Measurements from ENCODE around the gene NOC2L. TPM values are rescaled to one million over a fixed set of nuclear protein-coding genes. Genes with fewer than 3 reads are reported as not detected.

NOC2L gene
- polyA plus RNA-seq, 1 donor: 56.4 TPM

DNA sequence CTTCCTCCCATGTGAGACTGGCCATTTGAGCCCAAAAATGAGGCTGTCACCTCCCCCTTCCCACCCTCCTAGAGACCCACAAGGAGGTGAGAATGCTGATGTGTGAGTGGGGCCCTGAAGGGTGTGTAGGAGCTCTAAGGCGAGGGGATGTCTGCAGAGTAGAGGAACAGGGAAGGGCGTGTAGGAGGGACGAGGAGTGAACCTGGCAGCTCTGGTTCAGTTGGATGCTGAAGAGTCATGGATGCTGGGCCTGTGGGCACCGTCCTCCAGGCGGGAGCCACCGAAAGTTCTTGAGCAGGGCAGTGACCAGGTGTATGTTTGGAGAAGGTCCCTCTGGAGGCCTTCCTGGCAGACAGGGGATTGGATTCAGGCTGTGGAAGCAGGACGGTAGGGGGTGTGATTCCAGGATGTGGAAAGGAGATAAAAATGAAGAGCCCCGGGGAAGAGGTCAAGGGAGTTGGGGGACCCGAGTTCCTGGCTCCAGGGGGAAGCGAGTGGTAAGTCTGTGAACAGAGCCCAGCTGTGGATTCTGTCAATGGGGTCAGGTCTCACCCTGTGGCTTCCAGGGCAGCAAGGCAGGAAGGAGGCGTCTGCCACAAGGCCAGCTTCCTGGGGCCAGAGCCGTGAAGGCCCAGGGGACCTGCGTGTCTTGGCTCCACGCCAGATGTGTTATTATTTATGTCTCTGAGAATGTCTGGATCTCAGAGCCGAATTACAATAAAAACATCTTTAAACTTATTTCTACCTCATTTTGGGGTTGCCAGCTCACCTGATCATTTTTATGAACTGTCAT is 27.5 kb downstream of the NOC2L start:
- no peak for DNase-seq

DNA sequence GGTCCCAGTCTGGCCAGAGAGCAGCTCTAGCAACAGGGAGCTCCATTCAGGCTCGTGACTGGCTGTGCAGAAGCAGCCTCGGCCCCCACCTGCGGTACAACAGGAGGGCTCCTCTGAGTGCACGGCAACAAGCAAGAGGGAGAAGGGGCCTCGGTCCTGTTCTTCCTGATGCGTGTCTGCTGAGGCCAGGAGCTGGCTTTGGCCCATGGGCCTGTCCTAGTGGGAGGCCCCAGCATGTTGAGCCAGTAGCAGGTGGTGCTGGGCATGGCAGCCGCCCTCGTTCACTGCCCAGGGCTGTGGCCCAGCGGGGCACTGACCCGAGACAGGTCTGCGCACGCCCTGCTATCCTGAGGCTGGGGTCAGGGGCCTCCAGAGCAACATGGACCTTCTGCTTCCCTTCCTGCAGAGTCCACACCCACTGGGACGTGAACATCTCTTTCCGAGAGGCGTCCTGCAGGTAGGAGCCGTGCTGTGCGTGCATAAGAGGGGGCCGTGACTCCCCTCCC is 28.4 kb downstream of the NOC2L start:
- DNase-seq: no peak

DNA sequence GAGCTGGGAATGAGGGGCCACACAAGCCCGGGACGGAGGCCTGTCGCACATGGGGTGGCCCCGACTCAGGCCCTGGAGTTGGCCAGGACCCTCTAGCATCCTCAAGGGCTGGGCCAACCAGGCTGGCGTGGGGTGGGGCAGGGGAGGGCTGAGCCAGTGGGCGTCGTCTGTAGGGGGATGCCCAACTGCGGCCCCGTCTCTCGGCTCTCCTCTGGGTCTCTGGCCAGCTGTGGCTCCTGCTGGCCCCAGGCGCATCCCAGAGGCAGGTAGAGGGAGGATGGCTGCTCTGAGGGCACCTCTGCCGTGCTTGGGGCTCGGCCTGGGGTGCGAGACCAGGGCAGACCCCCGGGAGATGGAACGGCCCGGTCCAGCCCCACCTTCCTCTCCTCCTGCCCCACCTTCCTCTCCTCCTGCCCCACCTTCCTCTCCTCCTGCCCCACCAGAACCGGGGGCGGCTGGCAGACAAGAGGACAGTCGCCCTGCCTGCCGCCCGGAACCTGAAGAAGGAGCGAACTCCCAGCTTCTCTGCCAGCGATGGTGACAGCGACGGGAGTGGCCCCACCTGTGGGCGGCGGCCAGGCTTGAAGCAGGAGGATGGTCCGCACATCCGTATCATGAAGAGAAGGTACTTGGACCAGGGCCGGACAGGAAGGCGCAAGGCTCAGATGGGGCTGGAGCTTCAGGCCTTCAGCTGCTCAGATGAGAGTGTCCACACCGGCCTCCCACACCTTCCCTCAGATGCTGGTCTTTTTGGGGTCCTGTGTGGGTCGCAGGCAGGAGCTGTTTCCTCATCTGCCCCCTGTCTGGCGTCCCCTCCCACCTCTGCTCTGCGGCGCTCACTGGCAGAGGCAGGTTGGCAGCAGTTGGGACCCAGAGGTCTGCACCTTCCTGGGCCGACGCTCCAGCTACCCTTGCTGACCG is 29.1 kb downstream of the NOC2L start:
- DNase-seq: no peak

DNA sequence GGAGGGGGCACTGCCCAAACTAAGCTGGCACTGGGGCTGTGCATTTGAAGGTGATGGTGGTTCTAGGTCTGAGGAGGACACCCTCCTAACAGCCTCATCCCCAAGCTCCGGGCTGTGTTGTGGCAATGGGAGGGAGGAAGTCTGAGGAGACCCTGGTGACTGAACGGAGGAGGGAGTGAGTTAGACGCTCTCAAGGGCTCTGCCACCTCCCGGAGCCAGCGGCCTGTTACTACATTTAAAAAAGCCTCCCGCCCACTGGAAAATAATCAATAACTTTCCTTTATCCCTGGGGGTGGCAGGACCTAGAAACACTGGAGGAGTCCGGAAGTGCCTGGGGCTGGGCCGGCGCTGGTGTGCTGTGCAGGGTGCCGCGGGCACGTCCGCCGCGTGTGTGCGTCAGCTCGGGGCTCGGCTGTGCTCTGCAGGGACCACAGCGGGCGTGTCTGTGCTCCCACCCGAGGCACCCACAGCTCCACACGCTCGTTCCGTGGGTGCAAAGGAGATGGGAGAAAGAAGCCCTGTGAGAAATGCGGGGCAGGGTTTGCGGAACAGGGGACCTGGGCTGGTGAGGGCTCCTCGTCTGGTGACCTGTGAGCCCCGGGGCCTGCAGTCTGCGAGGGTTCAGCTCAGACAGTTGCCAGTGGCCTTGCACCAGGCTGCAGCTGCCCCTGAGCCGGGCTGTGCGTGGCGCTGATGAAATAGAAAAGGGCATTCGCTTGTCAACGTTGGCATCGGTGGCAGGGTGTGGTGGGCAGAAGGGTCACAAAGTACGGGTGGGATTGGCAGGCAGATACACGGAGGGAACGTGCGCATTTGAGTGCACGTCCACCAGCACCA is 30.0 kb downstream of the NOC2L start:
- no peak for DNase-seq

DNA sequence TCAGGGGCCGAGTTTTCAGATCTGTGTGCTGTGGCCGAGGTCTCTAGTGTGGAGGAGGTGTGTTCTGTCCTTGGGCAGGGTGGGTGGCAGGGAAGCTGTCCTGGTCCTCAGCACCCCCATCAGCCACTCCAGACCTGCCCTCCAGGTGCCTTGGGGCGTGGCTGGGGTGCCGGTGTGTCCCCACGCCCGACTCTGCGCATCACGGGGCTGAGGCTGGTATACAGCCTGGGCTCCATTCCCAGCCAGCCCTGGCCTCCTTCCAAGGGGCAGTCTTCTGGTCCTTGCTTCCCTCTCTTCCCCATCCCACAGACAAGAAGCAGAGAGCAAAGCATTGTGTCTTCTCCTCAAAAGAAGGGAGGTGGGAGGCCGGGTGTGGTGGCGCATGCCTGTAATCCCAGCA is 31.3 kb downstream of the NOC2L start:
- no peak for DNase-seq

DNA sequence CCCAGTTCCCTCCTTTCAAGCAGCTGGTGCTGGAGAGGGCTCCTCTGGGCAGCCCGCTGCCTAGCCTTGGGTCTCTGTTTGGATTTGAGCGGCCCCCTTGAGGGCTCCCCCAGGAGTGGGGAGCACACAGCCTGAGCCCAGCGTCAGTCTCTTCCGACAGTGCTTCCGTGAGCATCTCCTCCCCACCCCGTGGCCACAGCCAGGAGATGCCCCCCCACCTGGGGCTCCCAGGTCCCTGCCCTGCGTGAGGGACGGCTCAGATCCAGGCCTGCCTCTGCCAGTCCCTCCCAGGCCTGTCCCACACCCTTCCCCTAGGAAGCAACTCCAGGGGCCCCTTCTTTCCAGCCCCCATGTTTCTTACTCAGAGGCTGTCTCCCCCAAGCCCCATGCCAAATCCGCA is 31.8 kb downstream of the NOC2L start:
- DNase-seq: no peak

DNA sequence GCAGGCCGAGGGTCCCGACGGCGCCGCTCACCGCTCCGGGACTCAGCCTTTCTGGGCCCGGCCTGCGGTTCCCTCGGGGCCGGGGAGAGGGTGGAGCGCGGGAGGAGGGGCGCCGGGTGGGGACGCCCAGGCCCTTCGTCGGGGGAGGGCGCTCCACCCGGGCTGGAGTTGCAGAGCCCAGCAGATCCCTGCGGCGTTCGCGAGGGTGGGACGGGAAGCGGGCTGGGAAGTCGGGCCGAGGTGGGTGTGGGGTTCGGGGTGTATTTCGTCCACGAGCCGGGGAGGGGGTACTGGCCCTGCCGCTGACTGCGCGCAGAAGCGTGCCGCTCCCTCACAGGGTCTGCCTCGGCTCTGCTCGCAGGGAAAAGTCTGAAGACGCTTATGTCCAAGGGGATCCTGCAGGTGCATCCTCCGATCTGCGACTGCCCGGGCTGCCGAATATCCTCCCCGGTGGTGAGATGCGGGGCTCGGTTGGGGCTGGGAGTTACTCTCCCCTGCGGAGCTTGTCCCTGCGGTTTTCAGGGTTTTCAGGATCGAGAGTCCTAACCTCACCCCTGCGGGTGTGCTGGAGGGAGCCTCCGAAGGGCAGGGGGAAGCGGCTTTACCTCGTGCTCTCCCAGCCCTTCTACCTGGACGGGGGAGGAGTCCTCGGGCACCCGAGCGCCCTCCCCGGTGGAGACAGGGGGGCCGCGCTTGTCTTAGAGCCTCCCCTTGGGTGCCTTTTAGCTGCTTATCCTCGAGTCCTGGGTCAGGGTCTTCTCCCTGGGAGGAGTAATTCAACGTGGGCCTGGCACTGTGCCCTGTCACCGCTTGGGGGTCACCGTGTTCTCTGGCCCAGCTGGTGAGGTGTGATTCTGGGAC is 33.3 kb downstream of the NOC2L start:
- DNase-seq: no peak

DNA sequence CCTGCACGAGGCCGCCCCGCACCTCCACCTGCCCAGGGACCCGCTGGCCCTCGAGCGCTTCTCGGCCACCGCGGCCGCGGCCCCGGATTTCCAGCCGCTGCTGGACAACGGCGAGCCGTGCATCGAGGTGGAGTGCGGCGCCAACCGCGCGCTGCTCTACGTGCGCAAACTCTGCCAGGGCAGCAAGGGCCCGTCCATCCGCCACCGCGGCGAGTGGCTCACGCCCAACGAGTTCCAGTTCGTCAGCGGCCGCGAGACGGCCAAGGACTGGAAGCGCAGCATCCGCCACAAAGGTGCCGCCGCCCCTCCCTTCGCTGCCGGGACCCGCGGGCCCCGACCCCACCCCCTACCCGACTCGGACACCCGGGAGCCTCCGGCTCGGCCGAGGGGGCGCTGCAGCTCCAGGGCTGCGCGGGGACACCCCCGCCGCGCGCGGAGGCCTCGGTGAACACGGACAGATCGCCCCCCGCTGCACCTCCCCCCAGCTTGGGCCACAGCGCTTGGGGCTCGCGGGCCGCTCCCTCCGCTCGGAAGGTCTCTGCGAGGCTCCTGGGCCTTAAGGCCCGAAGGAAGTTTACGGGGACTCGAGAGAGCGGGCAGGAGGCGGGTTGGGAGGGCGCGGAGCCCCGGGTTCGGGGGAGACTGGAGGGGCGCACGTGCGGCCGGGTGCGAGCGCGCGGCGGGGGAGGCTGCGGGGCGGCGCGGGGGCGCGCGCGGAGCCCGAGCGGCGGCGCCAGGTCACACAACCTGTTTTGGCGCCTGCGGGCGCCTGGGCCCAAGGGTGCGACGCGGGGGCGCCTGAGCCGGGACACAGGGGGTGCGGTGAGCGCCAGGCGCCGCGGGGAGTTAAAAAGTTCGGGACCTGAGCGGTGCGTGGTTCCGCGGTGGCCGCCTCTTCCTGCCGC is 34.1 kb downstream of the NOC2L start:
- DNase-seq: no peak

DNA sequence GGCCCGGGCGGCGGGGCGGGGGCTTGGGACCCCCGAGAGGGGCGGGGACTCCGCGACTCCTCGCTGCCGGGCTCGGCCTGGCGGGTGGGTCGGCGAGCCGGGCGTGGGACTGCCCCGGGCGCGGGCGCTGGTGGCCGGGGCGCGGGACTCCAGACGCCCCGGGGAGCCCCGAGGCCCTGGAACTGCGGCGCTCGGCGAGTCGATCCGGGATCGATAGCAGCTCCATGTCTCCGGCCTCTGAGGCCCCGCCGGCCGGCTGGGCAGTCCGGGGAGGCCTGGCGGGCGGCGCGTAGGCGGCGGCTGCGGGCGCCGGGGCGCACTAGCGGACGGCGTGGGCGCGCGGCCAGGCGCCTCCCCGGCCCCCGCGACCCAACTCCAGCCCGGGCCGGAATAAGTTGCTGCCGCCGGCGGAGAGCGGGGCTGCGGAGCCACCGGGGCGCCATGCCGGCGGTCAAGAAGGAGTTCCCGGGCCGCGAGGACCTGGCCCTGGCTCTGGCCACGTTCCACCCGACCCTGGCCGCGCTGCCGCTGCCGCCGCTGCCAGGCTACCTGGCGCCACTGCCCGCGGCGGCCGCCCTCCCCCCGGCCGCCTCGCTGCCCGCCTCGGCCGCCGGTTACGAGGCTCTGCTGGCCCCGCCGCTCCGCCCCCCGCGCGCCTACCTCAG is 34.9 kb downstream of the NOC2L start:
- DNase-seq: no peak

DNA sequence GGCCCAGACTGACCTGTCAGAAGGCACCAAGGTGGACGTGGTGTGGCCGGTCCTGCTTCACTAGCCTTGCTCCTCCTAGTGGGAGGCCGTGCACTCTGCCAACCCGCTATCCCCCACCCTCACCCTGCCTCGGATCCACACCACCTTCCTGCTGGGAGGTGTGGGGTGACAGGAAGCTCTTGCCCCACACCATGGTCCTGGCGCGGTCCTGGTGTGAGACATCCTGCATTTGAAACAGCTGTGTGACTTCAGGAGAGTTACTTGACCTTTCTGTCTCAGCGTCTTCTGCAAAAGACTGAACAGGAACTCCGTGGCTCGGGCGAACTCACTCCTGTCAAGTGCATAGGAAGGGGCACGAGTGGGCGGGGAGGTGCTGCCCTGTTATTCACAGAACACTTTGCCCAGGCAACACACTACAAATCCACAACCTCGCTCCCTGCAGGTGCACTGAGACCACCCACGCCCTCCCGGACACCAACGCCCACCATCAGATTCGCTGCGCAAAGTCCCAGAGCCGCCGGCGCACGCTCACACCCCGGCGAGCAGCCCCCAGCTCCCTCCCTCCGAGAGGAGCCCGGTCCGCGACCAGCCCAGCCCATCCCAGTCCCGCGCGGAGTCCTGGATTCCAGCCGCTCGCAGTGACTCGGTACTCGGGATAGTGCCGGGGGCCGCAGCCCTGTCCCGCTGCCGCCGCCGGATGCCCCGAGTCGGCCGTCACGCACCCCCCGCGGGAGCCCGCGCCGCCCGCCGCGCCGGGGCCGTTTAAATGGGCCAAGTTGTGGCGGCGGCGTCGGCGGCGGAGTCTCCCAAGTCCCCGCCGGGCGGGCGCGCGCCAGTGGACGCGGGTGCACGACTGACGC is 35.7 kb downstream of the NOC2L start, which contains the start of gene SAMD11:
TSS of gene SAMD11 (plus strand) at position 793 of the 860 bp plus-strand sequence. CDS start 509 bp downstream, outside the sequence.
- DNase-seq: peak; percentile 94

DNA sequence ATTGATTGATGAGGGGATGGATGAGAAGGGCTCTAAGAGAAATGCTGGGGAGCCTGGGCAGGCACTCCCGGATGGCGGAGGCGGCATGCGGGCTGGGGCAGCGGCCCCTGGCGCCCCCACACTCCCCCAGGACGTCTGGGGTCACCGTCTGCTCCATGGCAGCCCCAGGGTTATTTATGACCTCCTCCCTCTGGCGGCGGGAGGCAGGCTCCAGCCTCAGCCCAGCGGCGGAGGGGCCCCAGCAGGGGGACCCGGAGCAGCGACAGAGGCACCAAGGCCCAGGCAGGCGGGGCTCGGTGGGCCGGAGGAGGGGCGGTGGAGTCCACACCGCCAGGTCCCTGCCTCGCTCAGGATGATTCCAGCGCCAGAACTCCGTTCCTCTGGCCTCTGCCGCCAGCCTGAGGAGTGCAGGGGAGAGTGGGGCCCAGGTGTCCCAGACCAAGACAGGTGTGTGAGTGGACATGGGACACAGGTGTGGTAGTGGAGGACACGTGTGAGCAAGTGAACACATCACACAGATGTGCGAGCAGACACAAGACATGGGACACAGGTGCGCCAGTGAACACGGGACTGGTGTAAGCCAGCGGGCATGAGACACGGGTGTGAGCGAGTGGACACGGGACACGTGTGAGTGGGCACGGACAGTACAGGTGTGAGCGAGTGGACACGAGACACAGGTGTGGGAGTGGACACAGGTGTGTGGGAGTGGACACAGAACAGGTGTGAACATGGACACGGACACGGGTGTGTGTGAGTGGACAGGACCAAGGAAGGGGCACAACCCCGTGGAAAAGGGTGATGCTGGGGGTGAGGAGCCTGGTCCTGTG is 37.8 kb downstream of the NOC2L start:
- DNase-seq: peak; percentile 91

DNA sequence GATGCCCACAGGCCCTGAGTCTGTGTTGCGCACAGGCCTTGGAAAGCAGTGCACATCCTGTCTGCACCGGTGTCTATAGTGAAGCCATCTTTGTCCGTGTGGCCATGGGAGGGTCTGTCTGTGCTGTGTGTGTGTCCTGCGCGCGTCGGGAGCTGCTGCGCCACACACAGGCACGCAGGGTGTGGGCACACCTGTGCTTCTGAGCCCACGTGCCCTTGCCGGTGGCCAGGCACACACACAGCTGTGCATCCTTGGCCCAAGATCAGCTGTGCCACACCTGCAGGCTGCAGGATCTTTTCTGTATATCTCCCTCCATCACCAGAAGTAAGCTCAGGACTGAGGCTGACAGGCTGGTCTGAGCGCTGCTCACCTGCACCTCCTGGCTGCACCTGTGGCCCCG is 38.5 kb downstream of the NOC2L start:
- DNase-seq: no peak

DNA sequence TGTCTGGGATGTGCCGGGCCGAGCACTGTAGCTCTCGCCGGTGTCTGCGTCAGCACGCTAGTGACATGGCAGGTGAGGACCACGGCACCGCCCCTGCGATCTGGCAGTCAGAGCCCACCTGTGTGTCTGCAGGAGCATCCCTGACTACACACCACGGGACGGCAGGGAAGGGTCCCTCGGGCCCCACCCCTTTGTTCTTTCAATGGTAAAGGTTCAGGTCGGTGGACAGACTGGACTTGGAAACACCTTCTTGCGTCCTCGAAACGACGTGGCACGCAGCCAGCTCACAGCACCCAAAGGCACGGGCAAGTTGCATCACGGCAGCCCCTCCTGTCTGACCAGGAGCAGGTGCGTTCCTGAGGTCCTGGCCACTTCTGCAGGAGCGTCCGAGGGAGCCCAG is 39.0 kb downstream of the NOC2L start:
- no peak for DNase-seq

DNA sequence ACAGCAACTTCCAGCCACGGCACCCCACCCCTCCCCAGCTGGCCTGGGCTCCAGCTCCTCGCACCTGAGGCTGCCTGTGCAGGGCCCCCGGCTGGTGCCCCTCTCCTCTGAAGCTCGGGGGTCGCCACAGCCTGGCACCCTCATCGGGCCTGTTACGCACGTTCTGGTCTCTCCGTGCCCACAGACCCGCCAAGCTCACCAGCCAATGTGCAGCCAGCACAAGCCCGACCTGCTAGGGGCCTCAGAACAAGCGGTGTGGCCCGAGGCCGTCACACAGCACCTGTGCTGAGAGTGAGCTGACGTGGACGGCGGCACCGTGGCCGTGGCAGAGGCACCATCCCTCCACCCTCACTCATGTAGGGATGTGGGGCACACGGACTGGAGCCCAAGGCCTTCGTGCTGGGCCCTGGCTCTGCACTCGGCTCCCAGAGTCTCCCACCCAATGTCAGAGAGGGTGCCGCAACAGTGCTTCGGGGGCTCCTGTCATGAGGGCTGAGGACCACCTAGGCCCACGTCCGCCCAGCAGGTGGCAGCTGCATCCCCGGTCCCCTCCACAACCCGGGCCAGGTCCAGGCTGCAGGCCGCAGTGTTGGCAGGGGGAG is 39.7 kb downstream of the NOC2L start:
- no peak for DNase-seq

DNA sequence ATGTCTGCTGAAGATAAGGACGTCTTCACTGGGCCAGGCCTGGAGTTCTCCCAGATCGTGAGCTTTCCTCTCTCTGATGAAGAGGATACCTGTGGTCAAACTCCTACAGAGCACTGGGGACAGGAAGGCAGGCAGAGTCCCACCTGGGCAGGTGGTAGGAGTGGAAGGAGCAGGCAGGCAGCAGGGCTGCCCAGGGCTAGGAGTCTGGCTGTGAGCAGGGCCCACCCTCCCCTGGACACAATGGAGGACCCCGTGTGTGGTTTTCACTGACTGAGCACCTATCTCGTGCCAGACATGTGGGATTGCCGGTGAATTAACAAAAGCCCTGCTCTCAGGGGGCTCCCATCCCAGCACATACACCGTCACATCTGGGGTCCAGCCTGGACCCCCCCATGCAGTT is 40.2 kb downstream of the NOC2L start:
- DNase-seq: no peak

DNA sequence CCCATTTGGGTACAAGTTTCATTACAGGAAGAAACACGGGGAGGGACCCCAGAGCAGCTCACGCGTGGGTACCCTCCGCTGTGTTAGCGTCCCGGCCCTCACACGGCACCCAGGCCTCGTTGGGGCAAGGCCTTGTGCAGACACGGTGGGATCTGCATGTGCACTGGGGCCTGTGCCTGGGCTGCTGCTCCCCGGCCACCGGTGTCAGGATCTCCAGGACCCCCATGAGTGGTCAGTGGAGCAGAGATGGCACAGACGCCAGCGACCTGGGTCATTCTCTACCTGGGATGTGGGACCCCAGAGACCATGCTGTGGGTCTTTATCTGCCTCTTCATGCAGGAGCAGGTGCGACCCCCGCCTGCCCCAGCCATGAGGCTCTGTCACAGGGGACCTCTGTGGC is 40.7 kb downstream of the NOC2L start:
- DNase-seq: no peak
